Measurements from ENCODE around the gene SH2D2A.
A peak's percentile ranks its signal among the peaks of the same experiment; 100 is the strongest.

SH2D2A gene

GRCh38 chr1:156822680-156823079 lies 6.0 kb upstream of the SH2D2A start:
- DNase-seq, result no peak

- no peak for DNase-seq
Measured at GRCh38 chr1:156821801-156822200, 5.2 kb upstream of the SH2D2A start.

DNA sequence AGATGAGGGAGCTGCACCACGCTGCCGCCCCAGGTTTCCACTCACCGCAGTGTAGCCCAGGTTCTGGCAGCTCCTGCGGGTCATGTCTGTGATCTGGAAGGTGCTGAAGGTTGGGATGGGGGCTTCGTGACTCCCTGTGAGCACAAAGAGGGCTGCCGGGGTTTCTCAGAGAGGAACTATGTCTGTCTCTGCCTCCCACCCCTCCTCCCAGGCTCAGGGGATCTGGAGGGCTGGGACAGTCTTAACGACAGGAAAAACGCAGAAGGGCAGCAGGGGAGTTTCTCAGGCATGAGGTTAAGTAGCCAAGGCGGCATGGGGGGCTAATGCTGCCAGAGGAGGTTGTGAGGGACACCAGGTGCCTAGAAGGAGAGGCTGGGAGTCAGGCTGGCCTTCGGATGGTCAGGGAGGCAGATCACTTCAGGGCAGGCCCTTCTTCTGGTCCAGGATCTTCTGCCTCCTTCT lies 656 bp downstream of the SH2D2A start:
- DNase-seq, result no peak

GRCh38 chr1:156815307-156815826 lies 1.3 kb downstream of the SH2D2A start:
- no peak for DNase-seq

GRCh38 chr1:156814571-156815260 lies 1.9 kb downstream of the SH2D2A start:
- DNase-seq, result no peak

GRCh38 chr1:156813750-156814570 lies 2.7 kb downstream of the SH2D2A start:
- peak; percentile 28 to 39 for DNase-seq

GRCh38 chr1:156813298-156813697 lies 3.4 kb downstream of the SH2D2A start:
- no peak for DNase-seq

- DNase-seq, result no peak
Measured at GRCh38 chr1:156812293-156812990, 4.2 kb downstream of the SH2D2A start.

DNA sequence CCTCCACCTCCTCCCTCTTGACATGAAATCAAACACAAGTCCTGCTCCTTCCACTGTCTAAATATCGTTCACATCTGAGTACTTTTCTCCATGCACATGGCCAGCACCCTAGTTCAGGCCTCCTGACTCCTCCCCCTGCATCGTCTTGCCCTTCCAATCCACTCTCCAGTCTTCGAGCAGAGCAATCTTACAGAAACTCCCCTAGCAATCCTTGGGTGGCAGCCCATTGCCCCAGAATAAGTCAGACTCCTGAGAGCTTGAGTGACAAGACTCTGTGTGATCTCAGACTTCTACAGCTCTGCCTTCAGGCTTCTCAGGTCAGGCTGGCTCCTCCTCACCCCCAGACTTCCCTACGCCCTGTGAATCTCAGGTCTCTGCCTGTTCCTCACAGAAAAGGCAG lies 5.5 kb downstream of the SH2D2A start:
- no peak for DNase-seq

GRCh38 chr1:156809711-156810366 lies 6.8 kb downstream of the SH2D2A start:
- no peak for DNase-seq

GRCh38 chr1:156809281-156809680 lies 7.4 kb downstream of the SH2D2A start:
- no peak for DNase-seq

- no peak for DNase-seq
Measured at GRCh38 chr1:156808186-156809030, 8.2 kb downstream of the SH2D2A start.

GRCh38 chr1:156807627-156808026 lies 9.0 kb downstream of the SH2D2A start:
- no peak for DNase-seq

DNA sequence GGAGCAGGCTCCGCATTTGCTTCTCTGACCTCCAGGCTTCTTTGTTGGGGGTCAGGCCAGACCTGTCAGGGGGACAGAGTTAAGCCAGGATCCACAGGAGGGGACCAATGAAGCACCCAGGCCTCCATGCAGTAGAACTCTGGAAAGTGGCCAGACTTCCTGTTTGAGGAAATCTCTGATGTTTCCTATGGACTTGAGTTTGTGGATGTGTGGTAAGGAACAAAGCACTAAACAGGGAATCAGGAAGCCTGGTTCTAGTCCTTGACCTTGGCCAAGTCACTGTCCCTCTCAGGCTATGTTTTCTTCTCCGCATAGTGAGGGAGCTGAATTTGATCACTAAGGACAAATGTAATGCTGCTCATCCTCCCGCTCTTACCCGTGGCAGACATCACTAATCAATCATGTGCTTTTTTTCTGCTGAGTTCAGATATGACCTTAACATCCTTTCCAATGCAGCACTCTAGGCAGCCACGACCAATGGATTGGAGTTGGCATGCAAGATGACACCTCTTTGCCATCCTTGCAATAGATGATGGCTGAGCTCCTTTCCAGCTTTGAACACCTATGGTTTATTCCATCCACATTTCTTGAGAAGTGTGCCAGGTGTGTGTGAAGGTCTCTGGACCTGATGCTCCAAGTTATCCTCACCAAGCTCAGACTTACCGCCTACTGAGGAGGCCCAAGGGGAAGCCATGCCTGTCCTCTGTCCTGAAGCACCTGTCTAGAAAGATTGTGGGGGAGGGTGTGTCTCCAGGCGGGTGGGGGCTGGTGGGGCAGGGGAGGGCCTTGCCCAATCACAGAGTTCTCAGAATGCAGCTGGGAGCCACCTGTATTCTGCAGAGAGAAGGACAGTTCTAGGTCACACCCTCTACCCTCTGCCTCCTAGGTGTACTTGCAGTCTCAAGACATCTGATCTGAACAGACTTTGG lies 9.9 kb downstream of the SH2D2A start:
- no peak for DNase-seq

GRCh38 chr1:156805766-156806511 lies 10.7 kb downstream of the SH2D2A start:
- DNase-seq, result no peak

DNA sequence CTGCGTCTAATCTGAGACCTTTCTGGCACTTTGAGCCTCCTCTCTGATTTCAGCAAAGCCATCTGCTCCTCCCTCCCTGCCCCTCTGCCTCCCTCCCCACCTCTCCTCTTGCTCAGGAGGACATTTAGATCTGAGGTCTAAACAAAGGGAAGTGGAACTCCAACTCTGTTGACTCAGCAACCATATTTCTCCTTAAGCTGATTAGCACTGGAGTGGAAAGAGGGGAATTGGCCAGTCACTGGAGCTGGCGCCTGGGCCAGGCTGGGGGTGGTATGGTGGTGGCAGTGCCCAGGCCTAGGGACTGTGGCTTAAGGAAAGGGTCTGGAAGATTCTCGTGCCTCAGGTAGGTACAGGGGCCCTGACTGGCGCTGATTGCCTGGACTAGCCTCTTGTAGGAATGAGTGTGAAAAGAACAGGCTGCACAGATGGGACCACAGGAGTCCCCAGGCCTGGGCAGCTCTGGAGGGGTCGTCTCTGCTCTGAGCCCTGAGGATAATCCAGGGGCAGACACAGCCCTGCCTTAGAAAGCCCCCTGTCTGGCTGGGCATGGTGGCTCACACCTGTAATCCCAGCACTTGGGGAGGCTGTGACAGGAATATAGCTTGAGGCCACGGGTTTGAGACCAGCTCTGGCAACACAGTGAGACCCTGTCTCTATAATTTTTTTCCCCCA lies 11.9 kb downstream of the SH2D2A start:
- DNase-seq, result peak; percentile 12 to 22

GRCh38 chr1:156804026-156804425 lies 12.6 kb downstream of the SH2D2A start:
- no peak for DNase-seq

GRCh38 chr1:156803086-156803851 lies 13.4 kb downstream of the SH2D2A start:
- DNase-seq, result no peak
